A673 (cell line): ENCODE results near the gene LDLRAD3. TPM values are rescaled to one million over a fixed set of nuclear protein-coding genes. Genes with fewer than 3 reads are reported as not detected.

Experiments used
- BruUV-seq: library from RNA; stranded (reverse); fragments of 400-500 nt; replicated peaks from 2 replicates; lab custom pipeline; 2021; lab: Mats Ljungman, UMichigan
- CTCF ChIA-PET: fragments of 300-600 bp; sonication (Branson Sonifier 250); formaldehyde crosslinking; loops from one replicate; lab custom pipeline; 2022; ENCODE audit warnings: antibody characterized with exemption; lab: Charles Lee
- POLR2A ChIA-PET: fragments of 300-600 bp; sonication (Branson Sonifier 250); formaldehyde crosslinking; loops from one replicate; lab custom pipeline; 2022; ENCODE audit warnings: antibody characterized with exemption; ENCODE audit not compliant: low non-redundant PET; lab: Charles Lee
- DNase-seq: peaks from one replicate; pipeline ENCODE4 v3.0.0-alpha.2; 2015; ENCODE audit warnings: low spot score
- H3K27ac ChIP-seq: fragments of 200-600 bp; sonication (generic); 2 replicates; pipeline ENCODE4 v1.5.1; 2016; ENCODE audit warnings: mixed run types, low read depth, mild to moderate bottlenecking, mixed read lengths, antibody characterized with exemption, low read length; ENCODE audit not compliant: poor library complexity, severe bottlenecking
- H3K27me3 ChIP-seq: fragments of 200-600 bp; sonication (generic); replicated peaks from 2 replicates; pipeline ENCODE4 v1.6.1; 2017; ENCODE audit warnings: mixed run types, low read depth, mild to moderate bottlenecking, mixed read lengths, antibody characterized with exemption, low read length; ENCODE audit not compliant: insufficient read depth, poor library complexity
- H3K36me3 ChIP-seq: fragments of 200-600 bp; sonication (generic); 2 replicates; pipeline ENCODE4 v1.6.1; 2016; ENCODE audit warnings: mixed run types, mild to moderate bottlenecking, mixed read lengths, antibody characterized with exemption, low read length; ENCODE audit not compliant: insufficient read depth, poor library complexity, severe bottlenecking
- H3K4me1 ChIP-seq: fragments of 200-600 bp; sonication (generic); 2 replicates; pipeline ENCODE4 v1.6.1; 2017; ENCODE audit warnings: mixed run types, mild to moderate bottlenecking, mixed read lengths, antibody characterized with exemption, low read length; ENCODE audit not compliant: insufficient read depth, poor library complexity, severe bottlenecking
- H3K4me3 ChIP-seq: fragments of 200-600 bp; sonication (generic); 2 replicates; pipeline ENCODE4 v1.5.1; 2016; ENCODE audit warnings: low read depth, mixed run types, mild to moderate bottlenecking, mixed read lengths, low read length; ENCODE audit not compliant: poor library complexity, severe bottlenecking
- H3K9me3 ChIP-seq: fragments of 200-600 bp; sonication (generic); 2 replicates; pipeline ENCODE4 v1.6.1; 2016; ENCODE audit warnings: mixed run types, low read depth, mild to moderate bottlenecking, mixed read lengths, antibody characterized with exemption, low read length; ENCODE audit not compliant: poor library complexity, severe bottlenecking
- CTCF ChIP-seq: fragments of 300-800, 200-600 bp; sonication (generic); conservative IDR thresholded peaks from 2 replicates; pipeline ENCODE4 v1.5.1; 2017; ENCODE audit warnings: low read depth, mild to moderate bottlenecking, antibody characterized with exemption, low read length, moderate library complexity, mixed read lengths
- EZH2 ChIP-seq: fragments of 200-600 bp; sonication (generic); IDR thresholded peaks from 2 replicates; pipeline ENCODE4 v1.6.1; 2017; ENCODE audit warnings: borderline replicate concordance, low read depth, mild to moderate bottlenecking, mixed read lengths, antibody characterized with exemption, low read length; ENCODE audit not compliant: poor library complexity, severe bottlenecking
- intact Hi-C: fragments of 100-400 bp; cut with micrococcal nuclease; formaldehyde crosslinking; loops from one replicate; pipeline ENCODE4 v1.10.0; 2022; ENCODE audit not compliant: unreplicated experiment
- total RNA-seq: library from RNA; stranded (reverse); gene quantifications from 2 replicates; pipeline ENCODE4 v1.2.3, GENCODE V29; 2021

LDLRAD3 gene
- total RNA-seq, 1 experiment from 2014 or later: 13.1 TPM

DNA sequence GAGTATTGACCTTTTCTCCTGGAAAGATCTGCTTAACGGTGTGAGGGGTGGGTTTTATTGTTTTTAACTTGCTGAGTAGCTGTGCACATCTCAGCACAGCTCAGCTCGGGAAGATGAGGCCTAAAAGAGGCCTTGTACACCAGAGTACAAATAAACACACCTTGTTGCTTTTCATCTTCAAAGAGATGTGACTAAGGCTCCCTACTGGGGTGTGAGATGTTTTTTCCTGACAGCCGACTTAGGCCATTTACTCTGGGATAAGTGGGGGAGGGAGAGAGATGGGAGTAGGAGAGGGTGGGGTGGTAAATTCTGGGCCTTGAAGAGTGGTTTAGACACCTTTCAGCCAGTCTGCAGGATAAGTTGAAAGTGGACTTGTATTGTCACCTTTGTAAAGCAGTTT lies 2.9 kb downstream of the LDLRAD3 start:
- no peak for DNase-seq
- Histone ChIP-seq H3K36me3 (no peaks in the 10 kb centered on the region), H3K4me1 (peaks cover 6% of the 10 kb centered on the region), H3K4me3 (no peak overlapping the region), H3K27me3 (peaks cover 5% of the 10 kb centered on the region), H3K9me3 (no peaks in the 10 kb centered on the region), H3K27ac (no peak overlapping the region)
- no TSS peak for BruUV-seq
- ChIA-PET POLR2A (no interaction called here), CTCF (no interaction called here)
- TF ChIP-seq EZH2: no peak
- TF ChIP-seq CTCF: no peak
- intact Hi-C loops: no loop called here

DNA sequence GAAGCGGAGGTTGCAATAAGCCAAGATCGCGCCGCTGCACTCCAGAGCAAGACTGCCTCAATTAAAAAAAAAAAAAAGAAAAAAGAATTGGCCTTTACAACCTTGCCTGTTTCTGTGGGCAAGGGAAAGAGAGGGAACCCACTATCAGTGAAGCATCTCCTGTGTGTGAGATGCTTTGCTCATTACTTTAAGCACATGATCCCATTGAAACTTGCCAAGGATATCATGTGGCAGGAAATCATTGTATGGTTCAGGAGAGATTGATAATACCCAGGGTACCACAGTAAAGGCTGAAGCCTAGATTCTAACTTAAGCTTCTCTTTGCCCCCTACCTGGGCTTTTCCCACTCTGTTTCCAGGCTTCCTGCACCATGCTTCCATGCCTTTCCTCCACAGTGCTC lies 3.6 kb downstream of the LDLRAD3 start:
- Histone ChIP-seq H3K4me1 (peaks cover 6% of the 10 kb centered on the region), H3K27me3 (peaks cover 5% of the 10 kb centered on the region), H3K4me3 (no peak overlapping the region), H3K9me3 (no peaks in the 10 kb centered on the region), H3K36me3 (no peaks in the 10 kb centered on the region), H3K27ac (no peak overlapping the region)
- TSS peak; percentile 10 for BruUV-seq
- ChIA-PET CTCF (no interaction called here), POLR2A (interaction anchor here (0.7 kb wide), 1 partner anchor 499 kb away, joined by 6 read pairs; no protein-coding TSS in a partner anchor)
- intact Hi-C loops: no loop called here
- DNase-seq: no peak
- TF ChIP-seq CTCF (no peak), EZH2 (no peak)

DNA sequence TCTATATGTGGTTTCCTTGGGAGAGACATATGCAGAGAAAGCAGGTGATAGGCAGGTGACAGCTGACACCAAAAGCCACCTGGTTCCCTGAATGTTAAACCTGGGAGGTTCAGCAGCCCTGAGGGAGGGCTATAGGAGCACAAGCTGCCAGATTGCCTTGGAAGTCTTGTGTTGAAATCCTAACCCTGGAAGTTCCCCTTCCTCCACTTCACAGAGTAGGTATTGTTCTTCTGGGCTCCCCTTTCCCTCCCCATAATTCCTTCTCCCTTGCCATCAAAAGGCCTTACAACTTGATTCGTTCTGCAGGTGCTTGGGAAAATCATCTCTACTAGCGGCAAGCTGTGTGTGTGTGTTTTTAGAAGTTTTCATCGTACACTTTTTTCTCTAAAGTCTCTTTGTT lies 5.4 kb downstream of the LDLRAD3 start:
- no peaks in the 10 kb centered on the region for H3K9me3 ChIP-seq
- H3K27ac ChIP-seq: no peak overlapping the region
- no peak overlapping the region for H3K4me3 ChIP-seq
- ChIA-PET POLR2A (no interaction called here), CTCF (interaction anchor here (0.6 kb wide), 1 partner anchor 310 kb away, joined by 4 read pairs; no protein-coding TSS in a partner anchor)
- H3K36me3 ChIP-seq: no peaks in the 10 kb centered on the region
- intact Hi-C loops: no loop called here
- no peak for DNase-seq
- TF ChIP-seq EZH2: no peak
- TF ChIP-seq CTCF: no peak
- no peaks in the 10 kb centered on the region for H3K27me3 ChIP-seq
- H3K4me1 ChIP-seq: peaks cover 12% of the 10 kb centered on the region
- no TSS peak for BruUV-seq
